Neural crest cell (in vitro differentiated cells): ENCODE results near the gene EFNB3. TPM values are rescaled to one million over a fixed set of nuclear protein-coding genes. Genes with fewer than 3 reads are reported as not detected.
A peak's percentile ranks its signal among the peaks of the same experiment; 100 is the strongest.

Experiments used
- DNase-seq: peaks from one replicate; pipeline ENCODE4 v3.0.0; 2021; ENCODE audit warnings: low read depth, mixed read lengths, low spot score
- H3K27ac Mint-ChIP-seq: one replicate; pipeline ENCODE4 v1.8.0; 2021; ENCODE audit warnings: mild to moderate bottlenecking, mixed read lengths; ENCODE audit not compliant: unreplicated experiment
- H3K27me3 Mint-ChIP-seq: 2 replicates; pipeline ENCODE4 v1.8.0; 2021; ENCODE audit warnings: low read depth, mild to moderate bottlenecking, mixed read lengths
- H3K36me3 Mint-ChIP-seq: 2 replicates; pipeline ENCODE4 v1.8.0; 2021; ENCODE audit warnings: low read depth, mild to moderate bottlenecking, mixed read lengths
- H3K4me1 Mint-ChIP-seq: 2 replicates; pipeline ENCODE4 v1.8.0; 2021; ENCODE audit warnings: mixed read lengths
- H3K4me3 Mint-ChIP-seq: one replicate; pipeline ENCODE4 v1.8.0; 2021; ENCODE audit warnings: mild to moderate bottlenecking, mixed read lengths
- H3K9me3 Mint-ChIP-seq: 2 replicates; pipeline ENCODE4 v1.8.0; 2021; ENCODE audit warnings: mixed read lengths
- CTCF ChIP-seq: fragments of 200-600 bp; sonication (generic); conservative IDR thresholded peaks from 2 replicates; pipeline ENCODE4 v1.5.0; 2021; ENCODE audit warnings: antibody characterized with exemption, mild to moderate bottlenecking
- total RNA-seq: library from RNA; stranded (reverse); gene quantifications from 2 replicates; pipeline ENCODE4 v1.2.1, GENCODE V29; 2021

EFNB3 gene
- total RNA-seq, 1 donor from 2014 or later, result 25.3 TPM

GRCh38 chr17:7707858-7708750 lies 3.1 kb downstream of the EFNB3 start:
- H3K4me1 Mint-ChIP-seq, result peaks cover 63% of the 10 kb centered on the region
- DNase-seq, result no peak
- no peak for TF ChIP-seq CTCF
- H3K27ac Mint-ChIP-seq, result no peak overlapping the region
- peaks cover 15% of the 10 kb centered on the region for H3K27me3 Mint-ChIP-seq
- peak overlapping the region; percentile 79 for H3K4me3 Mint-ChIP-seq
- H3K9me3 Mint-ChIP-seq, result no peaks in the 10 kb centered on the region
- H3K36me3 Mint-ChIP-seq, result peaks cover 4% of the 10 kb centered on the region

GRCh38 chr17:7709031-7709430 lies 4.0 kb downstream of the EFNB3 start:
- TF ChIP-seq CTCF, result no peak
- peaks cover 4% of the 10 kb centered on the region for H3K36me3 Mint-ChIP-seq
- no peaks in the 10 kb centered on the region for H3K9me3 Mint-ChIP-seq
- H3K27ac Mint-ChIP-seq, result no peak overlapping the region
- peaks cover 61% of the 10 kb centered on the region for H3K4me1 Mint-ChIP-seq
- DNase-seq, result no peak
- H3K27me3 Mint-ChIP-seq, result peaks cover 14% of the 10 kb centered on the region
- H3K4me3 Mint-ChIP-seq, result no peak overlapping the region

GRCh38 chr17:7710301-7710700 lies 5.3 kb downstream of the EFNB3 start:
- no peaks in the 10 kb centered on the region for H3K9me3 Mint-ChIP-seq
- peaks cover 56% of the 10 kb centered on the region for H3K4me1 Mint-ChIP-seq
- no peak for TF ChIP-seq CTCF
- peak overlapping the region; percentile 79 for H3K27ac Mint-ChIP-seq
- peak overlapping the region; percentile 26 for H3K4me3 Mint-ChIP-seq
- H3K36me3 Mint-ChIP-seq, result peaks cover 4% of the 10 kb centered on the region
- peaks cover 14% of the 10 kb centered on the region for H3K27me3 Mint-ChIP-seq
- DNase-seq, result no peak

- Mint-ChIP-seq H3K27ac (peak overlapping the region; percentile 57), H3K27me3 (peaks cover 12% of the 10 kb centered on the region), H3K9me3 (no peaks in the 10 kb centered on the region), H3K4me1 (peaks cover 56% of the 10 kb centered on the region), H3K36me3 (peaks cover 4% of the 10 kb centered on the region), H3K4me3 (peak overlapping the region; percentile 79)
- TF ChIP-seq CTCF, result peak; percentile 45
- no peak for DNase-seq
Observed at GRCh38 chr17:7711051-7711755, 6.2 kb downstream of the EFNB3 start.

GRCh38 chr17:7712111-7712771 lies 7.2 kb downstream of the EFNB3 start:
- Mint-ChIP-seq H3K36me3 (peaks cover 4% of the 10 kb centered on the region), H3K4me3 (peak overlapping the region; percentile 79), H3K4me1 (peaks cover 57% of the 10 kb centered on the region), H3K27ac (no peak overlapping the region), H3K27me3 (peaks cover 14% of the 10 kb centered on the region), H3K9me3 (no peaks in the 10 kb centered on the region)
- DNase-seq, result peak; percentile 58
- no peak for TF ChIP-seq CTCF
